SK-N-SH treated with all-trans-retinoic acid at 6 μM for 48 hours (cell line): ENCODE data around the gene TEX28.

Experiments
- ATAC-seq: fragments of 200-7000 bp; cut with Tn5 transposase; 3 replicates; pipeline ENCODE4 v1.9.1; 2020; ENCODE audit warnings: mild to moderate bottlenecking, moderate library complexity
- ARNTL ChIP-seq: fragments of 450-650 bp; formaldehyde crosslinking; IDR thresholded peaks from 2 replicates; pipeline ENCODE4 v1.5.0; 2020; ENCODE audit warnings: low read depth, mild to moderate bottlenecking, moderate library complexity, borderline replicate concordance
- BACH2 ChIP-seq: fragments of 250-450 bp; sonication (Bioruptor Pico); IDR thresholded peaks from 2 replicates; pipeline ENCODE4 v1.9.0; 2021; ENCODE audit warnings: mild to moderate bottlenecking, borderline replicate concordance
- CSDC2 ChIP-seq: fragments of 250-450 bp; sonication (Bioruptor Pico); IDR thresholded peaks from 2 replicates; pipeline ENCODE4 v1.5.0; 2020; ENCODE audit warnings: mild to moderate bottlenecking, moderate library complexity
- CSRNP3 ChIP-seq: fragments of 250-450 bp; sonication (Bioruptor Pico); IDR thresholded peaks from 2 replicates; pipeline ENCODE4 v1.5.1; 2021; ENCODE audit warnings: mild to moderate bottlenecking, moderate library complexity
- ESRRG ChIP-seq: fragments of 250-450 bp; sonication (Bioruptor Pico); IDR thresholded peaks from 2 replicates; pipeline ENCODE4 v1.6.1; 2021; ENCODE audit warnings: mild to moderate bottlenecking
- GLIS3 ChIP-seq: fragments of 250-450 bp; sonication (Bioruptor Pico); IDR thresholded peaks from 2 replicates; pipeline ENCODE4 v1.5.0; 2020; ENCODE audit warnings: mild to moderate bottlenecking, moderate library complexity
- ISL1 ChIP-seq: fragments of 250-450 bp; sonication (Bioruptor Pico); IDR thresholded peaks from 2 replicates; pipeline ENCODE4 v2.1.2; 2022; ENCODE audit warnings: mild to moderate bottlenecking, moderate library complexity
- OSR1 ChIP-seq: fragments of 250-450 bp; sonication (Bioruptor Pico); IDR thresholded peaks from 2 replicates; pipeline ENCODE4 v1.8.0; 2022; ENCODE audit warnings: moderate library complexity, mild to moderate bottlenecking, inconsistent platforms
- PATZ1 ChIP-seq: fragments of 250-450 bp; sonication (Bioruptor Pico); IDR thresholded peaks from 2 replicates; pipeline ENCODE4 v1.8.0; 2020; ENCODE audit warnings: mild to moderate bottlenecking, moderate library complexity, borderline replicate concordance
- PPARA ChIP-seq: fragments of 250-450 bp; sonication (Bioruptor Pico); IDR thresholded peaks from 2 replicates; pipeline ENCODE4 v1.5.0; 2020; ENCODE audit warnings: mild to moderate bottlenecking, borderline replicate concordance
- RARB ChIP-seq: fragments of 250-450 bp; sonication (Bioruptor Pico); IDR thresholded peaks from 2 replicates; pipeline ENCODE4 v1.8.0; 2021; ENCODE audit warnings: mild to moderate bottlenecking, moderate library complexity
- SNAI2 ChIP-seq: fragments of 250-450 bp; sonication (Bioruptor Pico); IDR thresholded peaks from 2 replicates; pipeline ENCODE4 v1.5.0; 2020; ENCODE audit warnings: mild to moderate bottlenecking, moderate library complexity
- TCF4 ChIP-seq: fragments of 250-450 bp; sonication (Bioruptor Pico); IDR thresholded peaks from 2 replicates; pipeline ENCODE4 v1.8.0; 2021; ENCODE audit warnings: mild to moderate bottlenecking, moderate library complexity, borderline replicate concordance
- TOX ChIP-seq: fragments of 250-450 bp; sonication (Bioruptor Pico); IDR thresholded peaks from 2 replicates; pipeline ENCODE4 v1.8.0; 2021; ENCODE audit warnings: mild to moderate bottlenecking, moderate library complexity, borderline replicate concordance
- ZC3H10 ChIP-seq: fragments of 250-450 bp; sonication (Bioruptor Pico); IDR thresholded peaks from 2 replicates; pipeline ENCODE4 v1.5.1; 2021; ENCODE audit warnings: mild to moderate bottlenecking, moderate library complexity
- ZFP3 ChIP-seq: fragments of 250-450 bp; sonication (Bioruptor Pico); IDR thresholded peaks from 2 replicates; pipeline ENCODE4 v1.5.0; 2020; ENCODE audit warnings: mild to moderate bottlenecking, moderate library complexity
- ZFP30 ChIP-seq: fragments of 450-650 bp; formaldehyde crosslinking; IDR thresholded peaks from 2 replicates; pipeline ENCODE4 v1.5.0; 2022; ENCODE audit warnings: mild to moderate bottlenecking, moderate library complexity
- ZNF565 ChIP-seq: fragments of 450-650 bp; formaldehyde crosslinking; conservative IDR thresholded peaks from 2 replicates; pipeline ENCODE4 v1.5.0; 2020; ENCODE audit warnings: low read depth, mild to moderate bottlenecking, moderate library complexity
- ZNF8 ChIP-seq: fragments of 450-650 bp; formaldehyde crosslinking; IDR thresholded peaks from 2 replicates; pipeline ENCODE4 v1.5.0; 2020; ENCODE audit warnings: mild to moderate bottlenecking, moderate library complexity
- TF ChIP-seq, protein P1 (sequence below): fragments of 250-450 bp; sonication (Bioruptor Pico); IDR thresholded peaks from 2 replicates; pipeline ENCODE4 v1.5.1; 2020; ENCODE audit warnings: low read depth, mild to moderate bottlenecking, moderate library complexity
- TF ChIP-seq, protein P2 (sequence below): fragments of 250-450 bp; sonication (Bioruptor Pico); IDR thresholded peaks from 2 replicates; pipeline ENCODE4 v1.5.0; 2020; ENCODE audit warnings: mild to moderate bottlenecking, moderate library complexity

TEX28 gene

DNA sequence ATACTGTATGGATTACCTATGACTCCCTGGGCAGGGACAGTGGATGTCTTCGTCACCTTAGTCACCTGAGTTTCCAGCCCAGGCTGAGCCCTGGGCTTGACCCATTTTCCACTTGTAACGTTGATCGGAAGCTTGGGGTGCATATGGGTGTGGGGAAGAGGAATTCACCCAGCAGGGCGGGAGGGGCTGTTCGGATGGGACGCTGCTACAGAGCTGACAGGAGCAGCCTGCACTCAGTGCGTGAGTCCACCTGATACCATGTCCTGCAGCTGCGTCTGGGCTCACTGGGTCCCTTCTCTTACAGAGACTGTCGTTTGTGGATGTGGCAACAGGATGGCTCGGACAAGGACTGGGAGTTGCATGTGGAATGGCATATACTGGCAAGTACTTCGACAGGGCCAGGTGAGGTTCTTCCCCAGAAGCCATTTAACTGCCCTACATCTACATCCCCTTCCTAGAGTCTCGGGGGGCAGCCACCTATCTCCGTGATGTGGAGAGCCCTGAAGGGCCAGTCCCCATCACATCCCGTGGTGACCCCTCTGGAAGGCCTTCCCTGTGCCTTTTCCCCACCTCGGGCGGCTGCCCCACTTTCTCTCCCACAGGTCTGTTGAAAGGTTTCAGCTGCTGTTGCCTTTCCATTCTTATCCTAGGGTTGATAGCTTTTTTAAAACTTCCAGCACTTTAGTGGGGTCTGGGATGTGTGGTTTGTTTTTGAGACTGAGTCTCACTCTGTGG lies 14.3 kb upstream of the TEX28 start:
- no peak for ATAC-seq

GRCh38 chrX:154308108-154308946 lies 13.4 kb upstream of the TEX28 start:
- peak; percentile 85 for ATAC-seq
- TF ChIP-seq ZNF8 (CRISPR knock-in tag) (no peak), TCF4 (CRISPR knock-in tag) (no peak), PATZ1 (no peak), GLIS3 (no peak), ZFP3 (CRISPR knock-in tag) (no peak), TOX (CRISPR knock-in tag) (no peak), ZNF565 (no peak), CSDC2 (CRISPR knock-in tag) (no peak), ESRRG (CRISPR knock-in tag) (no peak), RARB (CRISPR knock-in tag) (no peak), CSRNP3 (no peak), ZC3H10 (CRISPR knock-in tag) (no peak)
- TF ChIP-seq, protein P1, sequence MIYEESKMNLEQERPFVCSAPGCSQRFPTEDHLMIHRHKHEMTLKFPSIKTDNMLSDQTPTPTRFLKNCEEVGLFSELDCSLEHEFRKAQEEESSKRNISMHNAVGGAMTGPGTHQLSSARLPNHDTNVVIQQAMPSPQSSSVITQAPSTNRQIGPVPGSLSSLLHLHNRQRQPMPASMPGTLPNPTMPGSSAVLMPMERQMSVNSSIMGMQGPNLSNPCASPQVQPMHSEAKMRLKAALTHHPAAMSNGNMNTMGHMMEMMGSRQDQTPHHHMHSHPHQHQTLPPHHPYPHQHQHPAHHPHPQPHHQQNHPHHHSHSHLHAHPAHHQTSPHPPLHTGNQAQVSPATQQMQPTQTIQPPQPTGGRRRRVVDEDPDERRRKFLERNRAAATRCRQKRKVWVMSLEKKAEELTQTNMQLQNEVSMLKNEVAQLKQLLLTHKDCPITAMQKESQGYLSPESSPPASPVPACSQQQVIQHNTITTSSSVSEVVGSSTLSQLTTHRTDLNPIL = no peak

More for the DNA sequence above, 14.3 kb upstream of the TEX28 start:
- no peak for TF ChIP-seq ARNTL
- TF ChIP-seq CSDC2 (CRISPR knock-in tag) = no peak
- TF ChIP-seq, protein P1 = no peak
- no peak for TF ChIP-seq PPARA (CRISPR knock-in tag)
- TF ChIP-seq BACH2 = no peak
- TF ChIP-seq CSRNP3 = no peak
- no peak for TF ChIP-seq ZFP30 (CRISPR knock-in tag)
- no peak for TF ChIP-seq OSR1
- TF ChIP-seq ZFP3 (CRISPR knock-in tag) = no peak
- no peak for TF ChIP-seq SNAI2
- TF ChIP-seq PATZ1 = no peak
- TF ChIP-seq ZC3H10 (CRISPR knock-in tag) = no peak
- TF ChIP-seq GLIS3 = no peak
- no peak for TF ChIP-seq ISL1 (CRISPR knock-in tag)
- TF ChIP-seq, protein P2, sequence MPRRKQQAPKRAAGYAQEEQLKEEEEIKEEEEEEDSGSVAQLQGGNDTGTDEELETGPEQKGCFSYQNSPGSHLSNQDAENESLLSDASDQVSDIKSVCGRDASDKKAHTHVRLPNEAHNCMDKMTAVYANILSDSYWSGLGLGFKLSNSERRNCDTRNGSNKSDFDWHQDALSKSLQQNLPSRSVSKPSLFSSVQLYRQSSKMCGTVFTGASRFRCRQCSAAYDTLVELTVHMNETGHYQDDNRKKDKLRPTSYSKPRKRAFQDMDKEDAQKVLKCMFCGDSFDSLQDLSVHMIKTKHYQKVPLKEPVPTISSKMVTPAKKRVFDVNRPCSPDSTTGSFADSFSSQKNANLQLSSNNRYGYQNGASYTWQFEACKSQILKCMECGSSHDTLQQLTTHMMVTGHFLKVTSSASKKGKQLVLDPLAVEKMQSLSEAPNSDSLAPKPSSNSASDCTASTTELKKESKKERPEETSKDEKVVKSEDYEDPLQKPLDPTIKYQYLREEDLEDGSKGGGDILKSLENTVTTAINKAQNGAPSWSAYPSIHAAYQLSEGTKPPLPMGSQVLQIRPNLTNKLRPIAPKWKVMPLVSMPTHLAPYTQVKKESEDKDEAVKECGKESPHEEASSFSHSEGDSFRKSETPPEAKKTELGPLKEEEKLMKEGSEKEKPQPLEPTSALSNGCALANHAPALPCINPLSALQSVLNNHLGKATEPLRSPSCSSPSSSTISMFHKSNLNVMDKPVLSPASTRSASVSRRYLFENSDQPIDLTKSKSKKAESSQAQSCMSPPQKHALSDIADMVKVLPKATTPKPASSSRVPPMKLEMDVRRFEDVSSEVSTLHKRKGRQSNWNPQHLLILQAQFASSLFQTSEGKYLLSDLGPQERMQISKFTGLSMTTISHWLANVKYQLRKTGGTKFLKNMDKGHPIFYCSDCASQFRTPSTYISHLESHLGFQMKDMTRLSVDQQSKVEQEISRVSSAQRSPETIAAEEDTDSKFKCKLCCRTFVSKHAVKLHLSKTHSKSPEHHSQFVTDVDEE (CRISPR knock-in tag) = no peak
- no peak for TF ChIP-seq RARB (CRISPR knock-in tag)
- TF ChIP-seq ZNF565 = no peak
- TF ChIP-seq, all 23 proteins: peak for 0
